GM18499 (cell line): Measurements from ENCODE around the gene EFNA2.
"Not testable (repeated sequence)": the region's sequence is repeated elsewhere in the genome, so short reads cannot be mapped to it uniquely, and the experiment has no call there.

Source experiments
- ATAC-seq: cut with Tn5 transposase; IDR thresholded peaks from one replicate; pipeline ENCODE4 v1.9.1; 2021; ENCODE audit warnings: moderate number of reproducible peaks; ENCODE audit not compliant: insufficient read depth, unreplicated experiment

EFNA2 gene

DNA sequence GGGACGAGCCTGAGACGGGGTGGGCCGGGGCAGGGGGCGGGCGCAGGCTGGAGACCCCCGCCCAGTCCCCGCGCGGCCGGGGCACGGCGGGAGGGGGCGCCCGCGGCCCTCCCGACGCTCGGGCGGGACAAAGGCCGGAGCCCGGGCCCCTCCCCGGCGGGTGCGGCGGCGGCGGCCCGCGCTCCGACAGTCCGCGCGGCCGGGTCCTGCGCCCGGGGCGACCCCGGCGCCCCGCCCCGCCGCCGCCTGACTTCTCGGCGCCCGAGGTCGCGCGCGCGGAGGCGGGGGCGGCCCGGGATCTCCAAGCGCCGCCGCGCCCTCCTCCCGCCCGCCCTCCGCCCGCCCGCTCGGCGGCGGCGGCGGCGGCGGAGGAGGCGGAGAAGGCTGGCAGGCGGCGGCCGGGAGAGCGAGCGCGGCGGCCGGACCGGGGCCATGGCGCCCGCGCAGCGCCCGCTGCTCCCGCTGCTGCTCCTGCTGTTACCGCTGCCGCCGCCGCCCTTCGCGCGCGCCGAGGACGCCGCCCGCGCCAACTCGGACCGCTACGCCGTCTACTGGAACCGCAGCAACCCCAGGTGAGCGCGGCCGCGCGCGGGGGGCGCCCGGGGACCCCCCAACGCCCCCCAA is at the start of gene EFNA2:
Gene EFNA2, plus strand, starts transcription at position 137 of the 624 bp plus-strand sequence. Its CDS starts 296 bp downstream, at position 433.
- no peak for ATAC-seq

DNA sequence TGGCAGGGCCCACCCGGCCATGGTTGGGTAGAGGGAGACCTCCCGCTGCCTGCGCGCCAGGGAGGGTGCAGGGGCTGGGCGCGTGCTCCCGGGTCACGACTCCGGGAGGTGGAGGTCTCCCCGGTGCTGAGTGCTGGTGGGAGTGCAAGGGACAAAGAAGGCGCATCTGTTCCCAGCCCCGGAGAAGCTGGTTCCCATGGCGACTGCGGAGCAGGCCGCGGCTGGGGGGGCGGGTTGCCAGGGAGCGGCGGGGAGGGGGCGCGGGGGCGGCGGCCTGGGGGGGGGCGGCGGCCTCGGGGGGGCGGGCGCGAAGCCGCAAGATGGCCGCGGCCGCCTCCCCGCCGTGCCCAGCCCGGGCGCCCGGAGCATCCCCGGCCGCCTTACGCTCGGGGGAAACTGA is 49.1 kb upstream of the EFNA2 start:
- no peak for ATAC-seq

DNA sequence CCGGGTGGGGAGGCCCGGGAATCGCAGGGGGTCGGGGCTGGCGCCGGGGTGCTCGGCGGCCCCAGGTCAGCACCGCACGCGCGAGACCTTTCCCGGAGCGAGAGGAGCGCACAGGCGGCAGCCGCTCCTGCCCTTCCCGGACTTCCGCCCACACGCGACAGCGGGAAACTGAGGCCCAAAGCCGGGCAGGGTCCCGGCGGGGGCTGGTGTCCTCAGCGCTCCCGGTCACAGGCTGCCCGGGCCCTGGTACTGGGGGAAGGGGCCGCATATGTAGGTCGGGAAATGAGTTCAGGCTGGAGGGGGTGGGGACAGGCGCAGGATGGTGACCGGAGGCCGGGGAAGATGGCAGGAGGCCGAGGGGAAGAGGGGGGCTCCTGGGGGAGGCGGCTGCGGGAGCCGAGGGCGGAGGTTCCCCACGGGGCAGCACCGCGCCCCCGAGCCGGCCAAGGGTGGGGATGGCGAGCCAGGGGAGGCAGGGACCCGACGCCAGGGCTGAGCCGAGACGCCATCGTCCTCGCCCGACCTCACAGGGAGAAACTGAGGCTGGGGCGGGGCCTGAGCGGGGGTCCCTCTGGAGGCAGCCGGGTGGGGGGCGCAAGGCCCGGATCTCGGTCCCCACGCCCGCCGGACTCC is 48.5 kb upstream of the EFNA2 start:
- ATAC-seq = no peak

DNA sequence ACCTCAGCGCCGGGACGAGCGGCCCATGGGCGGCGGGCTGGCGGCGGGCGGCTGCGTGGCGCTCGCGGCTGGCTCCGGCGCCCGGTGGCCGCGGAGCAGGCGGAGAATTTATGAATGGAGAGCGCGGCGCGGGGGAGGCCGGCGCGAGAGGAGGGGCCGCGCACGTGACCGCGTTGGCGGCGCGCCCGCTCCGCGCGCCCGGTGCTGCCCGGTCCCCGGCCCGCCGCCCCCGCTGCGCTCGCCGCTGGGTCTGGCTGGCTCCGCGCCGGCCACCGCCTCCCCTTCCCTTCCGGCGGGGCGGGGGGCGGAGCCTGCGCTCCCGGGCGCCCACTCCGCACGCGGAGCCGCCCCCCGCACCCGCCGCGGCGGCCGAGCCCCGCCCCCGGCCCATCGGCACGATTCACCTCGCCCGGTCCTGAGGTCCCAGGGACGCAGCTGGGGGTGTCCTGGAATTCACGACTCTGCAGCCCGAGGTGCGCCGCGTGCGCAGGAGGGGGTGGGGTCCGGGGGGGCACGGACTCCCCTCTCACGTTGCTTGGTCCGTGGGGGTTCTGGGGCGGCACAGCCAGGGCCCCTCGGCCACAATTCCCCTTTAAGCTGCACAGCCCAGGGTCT is 47.8 kb upstream of the EFNA2 start, which contains the start of gene CBARP:
Gene CBARP, minus strand, starts transcription at position 252 of the 615 bp plus-strand sequence. CDS start 1,905 bp downstream, outside the sequence.
- ATAC-seq = no peak

DNA sequence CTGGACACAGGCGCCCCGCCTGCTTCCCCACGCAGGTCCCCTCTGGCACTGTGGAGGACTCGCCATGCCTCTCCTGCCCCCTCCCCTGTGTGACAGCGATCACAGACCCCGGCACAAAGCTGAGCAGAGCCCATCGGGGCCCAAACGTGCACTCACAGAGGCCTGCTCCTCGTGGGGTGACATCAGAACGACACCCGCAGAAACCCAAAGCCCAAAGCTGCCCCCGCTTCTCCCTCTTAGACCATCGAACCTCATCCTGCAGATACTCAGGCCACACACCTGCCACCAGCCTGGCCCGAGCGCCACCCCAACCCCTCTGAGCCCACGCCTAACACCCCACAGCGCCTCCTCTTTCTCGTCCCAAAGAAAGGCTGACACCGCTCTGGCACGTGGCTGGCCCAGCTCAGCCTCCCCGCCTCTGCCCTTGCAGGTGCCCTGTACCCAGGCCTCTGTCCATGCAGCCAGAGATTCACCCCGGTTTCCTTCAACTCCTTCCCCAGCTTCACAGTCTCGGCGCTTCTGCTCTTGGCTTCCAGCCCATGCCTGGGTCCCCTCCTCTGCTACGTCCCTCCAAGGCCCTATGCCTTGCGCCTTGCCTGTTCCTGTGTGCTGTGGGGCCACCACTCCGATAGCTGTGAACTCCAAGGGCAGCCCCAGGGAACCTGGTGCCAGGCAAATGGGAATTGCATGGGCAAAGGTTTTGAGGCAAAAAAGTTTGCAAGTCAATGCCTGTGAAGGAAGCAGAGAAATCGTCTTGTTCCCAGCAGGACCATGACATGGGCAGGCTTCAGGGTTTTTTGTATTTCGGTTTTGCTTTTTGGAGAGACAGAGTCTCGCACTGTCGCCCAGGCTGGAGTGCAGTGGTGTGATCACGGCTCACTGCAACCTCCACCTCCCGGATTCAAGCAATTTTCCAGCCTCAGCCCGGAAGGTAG is 47.0 kb upstream of the EFNA2 start:
- ATAC-seq = no peak

DNA sequence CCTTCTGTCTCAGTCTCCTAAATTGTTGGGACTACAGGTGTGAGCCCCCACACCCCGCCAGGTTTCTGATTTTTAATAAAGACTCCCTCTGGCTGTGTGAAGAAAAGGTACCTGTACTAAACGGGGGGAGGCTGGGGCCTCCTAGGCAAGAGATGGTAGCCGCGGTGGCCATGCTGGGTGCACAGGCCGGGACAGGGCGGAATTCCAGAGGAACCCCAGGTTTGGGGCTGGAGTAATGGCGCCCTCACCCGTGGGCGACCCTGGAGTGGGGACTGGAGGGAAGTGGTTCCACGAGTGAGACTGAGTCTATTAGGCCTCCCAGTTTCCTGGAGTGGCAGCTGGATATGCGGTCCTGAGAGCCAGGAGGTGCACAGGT is 46.3 kb upstream of the EFNA2 start:
- ATAC-seq = no peak

DNA sequence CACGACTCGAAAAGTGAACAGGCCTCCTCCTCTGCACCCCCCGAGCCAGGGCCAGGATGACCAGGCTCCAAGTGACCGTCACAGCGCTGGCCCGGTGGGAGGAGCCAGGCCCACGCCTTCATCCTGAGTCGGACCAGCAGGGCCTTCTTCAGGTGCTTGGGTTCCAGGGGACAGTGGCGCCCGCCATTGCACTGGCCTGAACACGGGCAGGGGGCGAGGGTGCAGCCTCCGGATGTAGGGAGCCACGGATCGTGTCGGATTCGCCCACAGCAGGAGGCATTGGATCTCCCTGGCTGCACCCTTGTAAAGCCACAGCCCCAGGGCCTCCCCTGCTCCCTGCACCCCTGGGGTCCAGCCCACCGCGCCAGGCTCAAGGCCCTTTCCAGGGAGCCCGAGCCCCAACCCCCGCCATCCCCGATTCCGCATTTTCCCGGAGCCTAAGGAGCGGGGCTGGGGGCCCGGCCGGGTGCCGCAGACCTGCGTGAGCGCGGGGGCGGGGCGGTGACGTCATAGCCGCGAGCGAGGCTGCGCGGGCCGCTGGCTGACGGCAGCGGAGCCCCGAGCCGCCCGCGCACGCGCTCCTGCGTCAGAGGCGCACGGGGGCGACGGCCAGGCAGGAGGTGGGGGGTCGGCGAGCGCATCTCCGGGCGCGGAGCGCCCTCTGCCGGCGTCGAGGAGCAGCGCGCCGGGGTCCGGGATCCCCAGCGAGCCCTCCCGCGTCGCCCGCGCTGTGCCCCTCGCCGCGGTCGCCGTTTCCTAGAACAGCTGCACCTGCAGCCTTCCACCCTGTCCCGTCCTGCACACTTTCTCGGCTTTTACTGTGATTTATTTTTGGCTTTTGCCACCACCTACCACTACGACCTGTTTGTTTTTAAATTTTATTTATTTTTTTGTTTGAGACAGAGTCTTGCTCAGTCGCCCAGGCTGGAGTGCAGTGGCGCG is 45.6 kb upstream of the EFNA2 start:
- no peak for ATAC-seq

DNA sequence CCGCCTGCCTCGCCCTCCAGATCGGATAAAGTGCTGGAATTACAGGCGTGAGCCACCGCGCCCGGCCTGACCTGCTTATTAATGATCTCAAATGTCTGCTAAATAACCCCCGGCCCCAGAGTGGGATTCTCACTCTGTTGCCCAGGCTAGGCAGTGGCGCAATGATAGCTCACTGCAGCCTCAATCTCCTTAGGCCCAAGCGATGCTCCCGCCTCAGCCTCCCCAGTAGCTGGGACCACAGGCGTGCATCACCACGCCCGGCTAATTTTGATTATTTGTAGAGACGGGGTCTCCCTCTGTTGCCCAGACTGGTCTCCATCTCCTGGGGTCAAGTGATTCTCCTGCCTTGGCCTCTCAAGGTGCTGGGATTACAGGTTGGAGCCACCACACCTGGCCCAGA is 44.7 kb upstream of the EFNA2 start:
- no peak for ATAC-seq

DNA sequence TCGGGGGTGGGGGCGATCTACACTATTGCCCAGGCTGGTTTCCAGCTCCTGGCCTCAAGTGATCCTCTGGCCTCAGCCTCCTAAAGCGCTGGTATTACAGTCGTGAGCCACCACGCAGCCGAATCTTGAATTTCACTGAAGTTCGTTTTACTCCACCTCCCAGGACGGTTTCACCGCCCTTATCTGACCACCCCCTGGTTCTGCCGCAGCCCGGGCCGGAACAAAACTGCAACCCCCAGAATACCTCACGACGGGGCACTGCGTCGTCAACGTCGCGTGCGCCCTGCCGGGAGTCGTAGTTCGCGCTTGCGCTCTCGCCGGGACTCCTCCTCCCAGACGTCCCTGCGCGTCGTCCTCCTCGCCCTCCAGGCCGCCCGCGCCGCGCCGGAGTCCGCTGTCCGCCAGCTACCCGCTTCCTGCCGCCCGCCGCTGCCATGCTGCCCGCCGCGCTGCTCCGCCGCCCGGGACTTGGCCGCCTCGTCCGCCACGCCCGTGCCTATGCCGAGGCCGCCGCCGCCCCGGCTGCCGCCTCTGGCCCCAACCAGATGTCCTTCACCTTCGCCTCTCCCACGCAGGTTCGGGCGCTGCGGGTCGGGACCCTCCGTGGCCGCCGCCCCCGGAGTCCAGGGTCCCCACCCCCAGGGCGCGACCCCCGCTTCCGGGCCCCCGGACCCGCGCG is 44.1 kb upstream of the EFNA2 start, which contains the start of gene ATP5F1D:
Gene ATP5F1D, plus strand, starts transcription at position 335 of the 679 bp plus-strand sequence. Its CDS starts 100 bp downstream, at position 435.
- no peak for ATAC-seq

DNA sequence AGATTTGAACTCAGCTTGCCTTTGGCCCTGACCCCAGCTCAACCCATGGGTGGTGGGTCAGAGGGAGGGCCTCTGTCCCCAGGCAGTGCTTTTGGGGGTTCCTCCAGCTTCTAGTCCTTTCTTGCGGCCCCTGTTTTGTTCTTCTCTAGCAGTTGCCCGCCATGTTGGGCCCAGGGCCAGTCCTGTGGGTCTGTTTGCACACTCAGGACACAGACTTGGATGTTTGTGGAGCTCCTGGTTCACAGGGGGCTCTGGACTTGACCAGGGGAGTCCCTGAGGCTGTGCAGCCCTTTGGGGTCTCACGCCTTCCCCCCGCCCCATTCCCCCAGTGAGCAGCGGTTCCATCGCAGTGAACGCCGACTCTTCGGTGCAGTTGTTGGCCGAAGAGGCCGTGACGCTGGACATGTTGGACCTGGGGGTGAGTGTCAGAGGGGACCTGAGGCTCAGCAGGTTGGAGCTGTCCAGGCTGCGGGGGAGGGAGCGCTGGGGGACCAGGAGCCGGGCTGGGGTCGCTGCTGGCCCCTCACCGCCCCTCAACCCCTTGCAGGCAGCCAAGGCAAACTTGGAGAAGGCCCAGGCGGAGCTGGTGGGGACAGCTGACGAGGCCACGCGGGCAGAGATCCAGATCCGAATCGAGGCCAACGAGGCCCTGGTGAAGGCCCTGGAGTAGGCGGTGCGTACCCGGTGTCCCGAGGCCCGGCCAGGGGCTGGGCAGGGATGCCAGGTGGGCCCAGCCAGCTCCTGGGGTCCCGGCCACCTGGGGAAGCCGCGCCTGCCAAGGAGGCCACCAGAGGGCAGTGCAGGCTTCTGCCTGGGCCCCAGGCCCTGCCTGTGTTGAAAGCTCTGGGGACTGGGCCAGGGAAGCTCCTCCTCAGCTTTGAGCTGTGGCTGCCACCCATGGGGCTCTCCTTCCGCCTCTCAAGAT is 41.6 kb upstream of the EFNA2 start:
- no peak for ATAC-seq

DNA sequence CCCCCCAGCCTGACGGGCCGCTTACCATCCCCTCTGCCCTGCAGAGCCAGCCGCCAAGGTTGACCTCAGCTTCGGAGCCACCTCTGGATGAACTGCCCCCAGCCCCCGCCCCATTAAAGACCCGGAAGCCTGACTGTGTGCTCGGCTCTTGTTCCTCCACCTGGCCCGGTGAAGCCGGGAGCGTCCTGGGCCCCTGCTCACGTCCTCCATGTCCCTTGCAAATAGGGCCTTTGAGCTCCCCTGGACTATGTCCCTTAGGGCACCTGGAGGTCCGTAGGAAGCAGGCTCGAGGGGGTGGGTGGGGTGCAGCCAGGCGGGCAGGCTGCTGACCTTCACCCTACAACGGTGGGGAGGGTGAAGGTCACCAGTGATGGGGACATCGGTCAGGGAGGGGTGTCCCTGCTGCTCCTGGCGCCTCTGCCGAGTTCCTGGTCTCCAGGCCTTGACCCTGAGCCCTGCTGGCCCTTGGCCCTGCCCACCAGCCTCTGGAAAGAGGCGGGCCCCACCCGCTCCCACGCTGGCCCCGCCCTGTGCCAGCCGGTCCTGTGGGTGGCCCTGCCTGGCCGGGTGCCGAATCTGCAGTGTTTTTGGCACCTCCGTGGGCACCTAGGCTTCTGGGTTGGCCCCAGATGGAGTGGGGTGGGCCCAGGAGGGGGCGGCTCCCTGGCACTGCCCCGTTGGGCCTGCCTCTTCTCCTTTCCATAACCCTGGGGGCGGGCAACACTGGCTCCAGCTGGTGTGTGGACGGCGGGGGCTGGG is 40.8 kb upstream of the EFNA2 start:
- ATAC-seq = no peak

DNA sequence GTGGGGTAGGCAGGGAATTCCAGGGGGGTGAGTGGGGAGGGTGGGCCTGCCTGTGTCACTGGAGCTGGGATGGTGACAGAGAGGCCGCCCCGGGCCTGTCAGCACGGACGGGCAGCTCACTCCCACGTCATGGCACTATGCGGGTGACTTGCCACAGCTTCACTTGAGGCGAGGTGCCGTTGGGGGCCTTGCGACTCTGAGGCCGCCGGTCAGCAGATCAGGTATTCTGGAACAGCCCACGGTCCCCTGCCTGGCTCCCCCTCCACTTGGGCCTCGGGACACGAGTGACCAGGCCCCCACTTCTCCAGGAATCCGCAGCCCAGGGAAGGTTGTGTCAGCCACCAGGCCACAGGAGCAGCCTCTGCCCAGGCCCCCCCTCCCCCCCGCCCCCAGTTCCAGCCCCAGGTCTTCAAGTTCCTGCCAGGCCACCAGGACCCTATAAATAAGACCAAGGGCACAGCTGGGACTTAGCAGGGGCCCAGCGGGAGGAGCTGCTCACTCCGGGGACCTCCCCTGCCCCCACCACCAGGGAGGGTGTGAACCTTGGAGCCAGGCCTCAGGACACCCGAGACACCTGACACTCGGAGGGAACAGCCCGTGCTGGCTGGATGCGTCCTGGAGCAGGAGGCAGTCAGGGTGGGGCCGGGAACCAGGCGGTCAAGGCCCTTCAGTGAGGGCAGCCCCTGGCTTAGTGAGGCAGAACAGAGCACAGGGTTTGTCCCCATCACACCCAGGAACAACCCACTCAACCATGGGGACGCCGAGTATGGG is 40.0 kb upstream of the EFNA2 start:
- ATAC-seq = no peak

DNA sequence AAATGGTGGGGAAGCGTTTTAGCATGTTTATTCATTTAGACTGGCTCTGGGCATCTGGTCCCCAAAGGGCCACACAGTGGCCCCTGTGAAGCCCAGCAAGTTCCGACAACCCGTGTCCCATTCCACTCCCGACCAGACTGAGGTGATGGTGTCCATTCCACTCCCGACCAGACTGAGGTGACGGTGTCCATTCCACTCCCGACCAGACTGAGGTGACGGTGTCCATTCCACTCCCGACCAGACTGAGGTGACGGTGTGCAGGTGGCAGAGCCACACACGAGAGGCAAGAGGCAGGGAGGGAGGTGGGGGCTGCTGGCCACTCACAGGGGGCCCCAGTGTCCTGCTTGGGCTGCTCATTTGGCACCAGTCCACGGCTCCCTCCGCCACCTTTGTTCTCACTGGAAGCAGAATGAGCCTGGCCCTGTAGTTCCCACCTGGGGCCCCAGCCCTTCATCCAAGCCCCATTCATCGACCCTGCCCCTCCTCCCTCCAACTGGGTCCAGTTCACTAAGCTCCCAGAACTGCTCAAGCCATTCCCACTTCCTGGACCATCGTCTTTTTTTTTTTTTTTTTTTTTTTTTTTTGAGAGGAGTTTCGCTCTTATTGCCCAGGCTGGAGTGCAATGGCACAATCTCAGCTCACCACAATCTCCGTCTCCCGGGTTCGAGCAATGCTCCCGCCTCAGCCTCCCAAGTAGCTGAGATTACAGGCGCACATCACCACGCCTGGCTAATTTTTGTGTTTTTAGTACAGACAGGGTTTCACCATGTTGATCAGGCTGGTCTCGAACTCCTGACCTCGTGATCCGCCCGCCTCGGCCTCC is 39.2 kb upstream of the EFNA2 start:
- ATAC-seq = not testable (repeated sequence)

DNA sequence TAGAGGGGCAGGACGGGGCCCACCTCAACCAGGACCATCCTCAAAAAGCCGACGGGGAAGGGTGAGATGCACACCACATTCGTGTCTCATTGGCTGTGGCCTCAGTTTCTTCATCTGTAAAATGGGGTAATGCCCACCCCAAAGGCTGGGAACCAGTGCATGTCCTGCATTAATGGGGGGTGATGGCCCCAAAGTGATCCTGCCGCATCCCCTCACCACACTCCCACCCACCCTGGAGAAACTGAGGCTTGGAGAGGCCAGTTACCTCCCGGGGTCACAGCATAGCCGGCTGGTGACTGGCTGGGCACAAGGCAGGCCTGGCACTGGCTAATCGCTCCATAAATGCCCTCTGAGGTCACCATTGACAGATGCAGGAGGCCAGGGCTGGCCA is 37.9 kb upstream of the EFNA2 start:
- ATAC-seq = no peak

DNA sequence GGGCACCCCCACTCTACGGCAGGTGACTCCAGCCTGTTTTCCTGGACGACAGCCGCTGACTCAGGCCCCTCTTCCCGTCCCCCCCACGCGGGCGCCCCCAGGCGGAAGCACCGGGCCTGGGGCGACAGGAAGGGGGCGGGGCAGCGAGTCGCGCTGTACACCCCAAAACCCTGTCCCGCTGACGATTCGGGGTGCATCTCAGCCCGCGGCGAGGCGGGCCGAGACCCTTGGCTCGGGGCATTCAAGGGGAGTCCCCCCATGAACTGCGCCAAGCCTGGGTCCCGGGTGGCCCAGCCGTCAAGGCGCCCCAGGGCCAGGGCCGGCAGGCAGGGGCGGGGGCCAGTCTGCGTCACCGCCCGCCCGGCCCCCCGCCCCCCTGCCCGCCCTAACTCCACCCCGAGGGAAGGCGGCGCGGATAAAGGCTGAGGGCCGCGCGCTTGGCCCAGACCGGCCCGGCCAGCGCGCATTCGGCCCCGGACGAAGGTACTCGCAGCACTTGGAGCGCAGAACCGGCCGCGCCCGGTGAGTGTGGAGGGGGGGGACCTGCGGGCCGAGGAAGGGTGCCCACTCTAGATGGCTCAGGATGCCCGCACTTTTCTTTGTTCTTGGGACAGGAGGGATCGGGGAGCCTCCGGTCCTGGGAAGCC is 37.4 kb upstream of the EFNA2 start, which contains the start of gene MIDN:
Gene MIDN, plus strand, starts transcription at position 445 of the 647 bp plus-strand sequence. CDS start 1,714 bp downstream, outside the sequence.
- no peak for ATAC-seq
